NK-92 (cell line): ENCODE measurements around the gene RETREG1.

ENCODE experiments used
- DNase-seq: peaks from one replicate; lab custom pipeline; 2025; ENCODE audit not compliant: unreplicated experiment; lab: John Stamatoyannopoulos, UW

Gene RETREG1

DNA sequence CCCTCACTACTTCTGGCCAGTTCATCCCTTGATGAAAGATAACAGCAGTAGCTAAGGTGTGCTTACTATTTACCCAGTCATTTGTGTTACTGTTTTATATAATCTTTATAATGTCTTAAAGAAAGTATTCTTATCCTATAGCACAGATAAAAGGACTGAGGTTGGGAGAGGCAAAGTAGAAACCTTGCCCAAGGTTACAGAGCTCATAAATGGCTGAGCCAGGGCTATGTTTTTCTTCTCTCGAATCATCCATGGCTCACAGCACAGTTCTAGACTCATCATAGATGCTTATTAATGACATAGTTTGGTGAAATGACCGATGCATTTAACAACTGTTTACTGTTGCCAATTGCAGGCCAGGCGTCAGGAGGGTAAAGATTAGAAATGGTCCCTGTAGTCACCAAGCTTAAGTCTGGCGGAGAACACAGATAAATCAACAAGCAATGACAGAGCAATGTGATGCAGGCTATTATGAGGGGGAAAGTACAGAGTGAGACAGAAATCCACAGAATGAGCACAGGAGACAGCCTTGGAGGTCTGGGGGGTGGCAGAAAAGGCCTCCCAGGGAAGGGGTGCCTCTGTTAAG, 85.6 kb downstream of the RETREG1 start:
- no peak for DNase-seq

DNA sequence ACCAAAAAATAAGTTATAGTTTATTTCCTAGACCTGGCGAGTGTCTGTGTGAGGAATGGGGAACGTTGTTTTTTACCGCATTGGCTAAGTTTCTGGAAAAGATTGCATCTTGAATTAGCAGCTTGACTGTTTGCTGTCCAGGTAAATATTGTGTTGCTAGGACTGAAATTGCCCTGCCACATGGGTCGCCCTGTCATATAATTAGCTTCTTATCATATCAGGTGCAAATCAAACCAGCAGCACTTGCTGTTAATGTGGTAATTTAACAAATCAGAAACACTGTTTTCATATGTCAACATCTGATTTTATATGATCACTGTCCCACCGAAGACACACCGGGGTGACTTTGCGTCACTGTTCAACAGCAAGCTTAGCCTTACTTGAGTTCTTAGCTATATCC, 87.5 kb downstream of the RETREG1 start:
- DNase-seq = no peak

DNA sequence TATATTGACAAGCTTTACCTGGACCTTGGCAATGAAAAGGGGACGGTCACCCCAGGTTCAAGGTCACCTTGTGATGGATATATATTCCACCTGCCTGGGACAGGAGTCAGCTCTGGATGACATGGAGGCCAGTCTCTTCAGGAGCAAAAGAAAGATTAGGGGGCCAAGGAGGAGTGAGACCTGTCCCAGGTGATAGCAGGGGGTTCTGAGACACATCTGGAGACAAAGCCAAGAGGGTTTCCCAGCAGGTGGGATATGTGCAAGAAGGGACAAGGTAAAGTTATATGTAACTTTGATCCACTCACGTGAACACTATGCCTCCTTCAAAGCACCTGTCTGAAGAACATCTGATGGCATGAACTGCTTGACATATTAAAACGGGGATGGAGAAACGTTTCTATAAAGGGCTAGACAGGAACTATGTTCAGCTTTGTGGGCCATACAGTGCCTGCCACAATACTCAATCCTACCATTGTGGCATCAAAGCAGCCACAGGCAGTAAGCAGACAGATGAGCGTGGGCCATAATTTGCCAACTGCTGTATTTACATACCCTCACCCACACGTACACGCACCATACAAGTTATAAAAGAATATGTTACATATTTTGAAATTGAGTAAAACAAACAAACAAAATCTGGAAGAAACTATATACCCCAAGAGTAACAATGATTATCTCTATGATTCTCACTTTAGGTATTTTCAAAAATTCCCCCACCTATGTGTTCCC, 88.3 kb downstream of the RETREG1 start:
- no peak for DNase-seq

DNA sequence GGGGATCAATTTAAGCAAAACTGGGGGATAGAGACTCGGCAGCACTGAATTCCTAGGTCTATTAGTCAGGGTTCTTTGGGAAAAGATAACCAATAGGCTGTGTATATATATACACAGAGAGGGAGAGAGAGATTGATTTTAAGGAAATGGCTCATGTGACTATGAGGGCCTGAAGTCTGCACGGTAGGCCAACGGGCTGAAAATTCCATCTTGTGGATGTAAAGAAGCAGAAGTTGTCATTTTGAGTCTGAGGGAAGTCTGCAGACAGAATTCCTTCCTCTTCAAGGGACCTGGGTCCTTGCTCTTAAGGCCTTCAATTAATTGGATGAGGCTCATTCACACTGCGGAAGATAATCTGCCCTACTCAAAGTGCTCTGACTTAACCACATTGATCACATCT, 91.1 kb downstream of the RETREG1 start:
- DNase-seq = no peak

DNA sequence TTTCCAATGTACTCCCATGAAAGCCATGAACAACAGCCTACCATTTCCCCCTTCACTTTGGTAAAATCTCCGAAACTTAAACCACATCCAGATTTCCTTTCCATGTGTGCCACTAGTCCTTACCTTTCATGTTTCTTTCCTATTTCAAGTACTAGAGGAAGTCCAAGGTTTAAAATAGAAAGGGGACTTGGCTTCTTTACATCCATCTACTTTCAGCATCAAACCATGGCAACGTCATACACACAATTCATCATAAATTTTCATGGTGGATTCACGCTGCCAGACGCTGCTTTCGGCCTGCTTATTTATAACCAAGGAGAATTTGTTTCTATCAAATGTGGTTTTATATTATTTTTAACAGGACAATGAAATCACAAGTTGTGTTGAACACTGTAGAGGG, 92.5 kb downstream of the RETREG1 start:
- no peak for DNase-seq

DNA sequence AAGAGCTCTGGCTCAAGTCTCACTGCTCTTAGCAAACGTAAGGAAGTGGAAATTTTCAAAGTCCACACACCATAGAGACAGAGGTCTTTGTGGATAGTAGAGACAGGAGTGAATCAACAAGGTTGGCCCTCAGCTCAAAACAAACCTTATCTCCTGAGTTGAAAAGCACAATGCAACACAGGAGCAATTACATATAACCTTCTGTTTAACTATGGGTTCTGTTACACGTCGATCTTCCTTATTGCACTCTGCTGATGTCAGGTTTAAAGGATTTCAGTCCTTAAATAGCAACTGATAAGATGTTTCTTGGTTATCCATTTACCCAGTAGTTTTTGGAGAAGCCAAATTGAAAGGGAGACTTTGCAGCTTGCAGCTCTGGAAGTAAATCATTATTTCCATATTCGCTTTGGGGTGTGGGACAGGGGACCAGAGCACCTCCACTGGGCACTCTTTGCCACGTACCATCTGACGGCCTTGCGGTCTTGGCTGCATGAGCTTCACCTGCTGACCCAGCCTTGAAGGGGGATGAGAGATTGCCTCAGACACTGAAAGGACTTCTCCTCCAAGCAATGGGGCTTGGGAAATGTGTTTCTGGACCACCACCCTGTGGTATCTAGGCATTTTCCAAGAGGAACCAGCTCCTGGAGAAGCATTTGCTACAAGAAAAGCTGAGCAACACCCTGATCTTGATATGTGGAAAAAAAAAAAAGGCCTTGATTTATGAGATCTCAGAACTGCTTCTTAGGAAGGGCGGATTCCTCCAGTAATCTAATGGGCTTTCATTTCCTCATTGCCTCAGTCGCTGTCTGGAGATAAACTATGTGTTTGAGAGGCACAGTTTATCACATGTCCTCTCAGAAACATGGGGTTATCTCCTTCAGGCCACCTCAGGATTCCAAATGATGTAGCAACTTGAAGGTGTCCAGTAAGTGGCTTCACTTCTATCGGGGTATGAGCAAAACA, 95.0 kb downstream of the RETREG1 start:
- no peak for DNase-seq

DNA sequence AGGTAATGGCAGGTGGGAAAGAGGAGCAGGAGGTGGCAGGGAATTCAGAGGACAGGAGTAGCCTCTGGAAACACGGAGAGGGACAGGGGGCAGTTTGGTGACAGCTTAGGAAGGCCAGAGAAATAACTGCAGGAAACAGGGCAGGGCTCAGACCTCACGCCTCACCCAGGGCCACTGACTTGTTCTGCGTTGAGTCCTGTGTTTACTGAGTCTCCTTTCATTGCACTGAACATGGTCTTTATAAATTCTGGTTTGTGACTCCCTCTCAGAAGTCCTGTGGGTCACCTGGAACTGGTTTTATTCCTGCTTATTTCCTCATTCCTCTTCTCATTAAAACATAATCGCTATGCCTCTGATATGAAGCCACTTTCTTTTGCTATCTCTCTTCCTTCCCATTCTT, 96.0 kb downstream of the RETREG1 start:
- no peak for DNase-seq

DNA sequence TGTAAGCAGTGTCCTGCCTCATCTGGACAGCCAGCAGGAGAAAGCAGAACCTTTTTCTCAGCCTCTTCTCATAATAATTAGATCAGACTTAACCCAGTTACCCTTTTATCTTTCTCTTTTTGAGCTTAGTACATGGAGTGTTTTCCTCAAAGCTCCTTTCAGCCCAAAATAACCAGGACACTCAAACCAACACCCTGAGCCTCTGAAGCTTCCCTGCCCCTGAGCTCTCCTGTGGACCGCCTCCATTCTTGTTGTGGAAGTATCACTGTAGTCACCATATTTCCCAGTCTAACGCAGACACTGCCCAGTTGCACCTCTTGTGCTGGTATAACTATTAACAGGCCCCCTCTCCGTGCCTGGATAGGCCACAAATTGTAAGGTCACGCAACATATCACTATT, 97.4 kb downstream of the RETREG1 start:
- DNase-seq = no peak

DNA sequence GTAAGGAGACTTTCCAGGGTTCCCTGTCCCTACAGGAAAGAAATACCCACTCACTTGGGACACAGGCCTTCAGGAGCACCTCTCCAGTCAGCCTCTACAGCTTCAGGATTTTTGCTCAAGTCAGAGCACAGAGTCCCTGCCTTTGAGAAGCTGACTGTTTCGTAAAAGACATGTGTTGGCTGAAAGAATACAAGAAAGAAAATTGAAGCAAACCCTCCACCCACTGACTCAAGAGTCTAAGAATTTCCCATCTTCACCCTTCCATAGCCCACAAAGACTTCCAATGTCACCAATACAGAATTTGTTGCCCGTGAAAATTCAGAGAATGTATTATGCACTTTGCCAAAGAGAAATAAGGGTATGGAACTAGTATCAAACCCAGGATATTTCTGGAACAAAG, 98.2 kb downstream of the RETREG1 start:
- no peak for DNase-seq

DNA sequence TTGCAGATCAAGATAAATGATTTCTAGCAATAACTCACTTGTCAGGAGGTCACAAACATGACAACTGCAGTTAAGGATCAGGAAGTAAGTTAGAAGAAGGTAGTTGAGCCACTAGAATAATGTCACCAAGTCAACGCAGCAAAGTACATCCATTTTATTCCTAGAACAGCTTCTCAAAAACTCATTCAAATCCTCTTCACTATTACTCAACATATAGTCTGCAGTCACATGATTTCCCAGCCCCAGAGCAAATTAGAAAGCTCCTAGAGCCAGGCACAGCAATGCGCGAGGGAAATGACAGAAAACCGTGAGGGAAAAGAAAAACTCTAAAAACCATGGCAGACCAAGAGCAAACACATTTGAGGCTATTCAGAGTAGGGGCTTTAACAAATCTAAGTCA, 101.3 kb downstream of the RETREG1 start:
- DNase-seq = no peak

DNA sequence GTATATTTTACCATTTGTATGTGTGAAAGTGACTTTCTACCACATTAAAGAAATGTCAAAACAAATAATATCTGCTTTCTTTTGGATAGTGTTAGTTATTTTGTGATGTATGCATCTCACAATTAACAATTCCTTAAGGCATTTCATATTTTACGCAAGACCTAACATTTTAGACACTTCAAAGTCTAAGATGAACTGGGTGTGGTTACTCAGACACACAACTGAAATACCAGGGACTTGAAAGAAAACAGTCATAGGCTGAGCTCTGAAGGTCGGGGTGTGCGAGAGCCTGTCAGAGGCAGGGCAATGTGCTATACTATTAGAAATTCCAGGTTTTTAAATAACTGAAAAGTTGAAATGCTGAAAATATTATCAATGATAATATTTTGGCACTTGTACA, 106.7 kb downstream of the RETREG1 start:
- no peak for DNase-seq

DNA sequence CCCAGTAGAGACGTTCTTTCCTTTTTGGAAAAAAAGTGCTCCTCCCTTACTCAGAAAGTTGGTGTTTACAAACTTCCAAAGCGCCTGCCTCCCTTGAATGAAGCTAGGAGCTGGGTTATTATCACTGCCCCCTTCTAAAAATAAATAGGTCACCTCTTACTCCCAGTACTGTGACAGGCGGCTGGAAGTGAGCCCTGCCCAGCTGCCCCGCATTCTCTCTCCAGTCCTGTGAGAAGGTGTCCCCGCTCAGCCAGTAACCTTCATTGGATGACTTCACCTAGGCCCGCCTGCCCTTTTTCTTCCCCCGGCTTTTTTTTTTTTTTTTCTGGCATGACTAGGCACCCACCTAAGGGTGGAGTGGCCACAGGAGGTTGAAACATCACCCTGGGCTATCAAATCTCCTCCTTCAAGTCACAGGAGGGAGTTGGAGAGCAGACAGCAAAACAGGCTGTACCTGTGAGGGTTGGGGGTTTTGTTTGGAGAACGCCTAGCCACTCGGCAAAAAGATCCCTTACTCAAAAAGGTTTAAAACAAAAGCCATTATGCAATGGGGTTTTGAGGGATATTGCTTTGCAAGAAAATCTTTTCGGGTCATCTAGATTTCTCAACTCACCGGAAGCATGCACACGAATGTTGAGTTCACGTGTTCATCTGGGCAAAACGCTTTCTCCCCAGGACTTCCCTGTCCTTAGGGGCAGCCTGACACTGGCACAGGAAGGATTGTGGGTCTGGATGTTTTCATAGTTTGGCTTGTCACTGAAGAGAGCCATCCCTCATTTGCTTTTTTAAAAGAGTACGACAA, 107.9 kb downstream of the RETREG1 start:
- no peak for DNase-seq

DNA sequence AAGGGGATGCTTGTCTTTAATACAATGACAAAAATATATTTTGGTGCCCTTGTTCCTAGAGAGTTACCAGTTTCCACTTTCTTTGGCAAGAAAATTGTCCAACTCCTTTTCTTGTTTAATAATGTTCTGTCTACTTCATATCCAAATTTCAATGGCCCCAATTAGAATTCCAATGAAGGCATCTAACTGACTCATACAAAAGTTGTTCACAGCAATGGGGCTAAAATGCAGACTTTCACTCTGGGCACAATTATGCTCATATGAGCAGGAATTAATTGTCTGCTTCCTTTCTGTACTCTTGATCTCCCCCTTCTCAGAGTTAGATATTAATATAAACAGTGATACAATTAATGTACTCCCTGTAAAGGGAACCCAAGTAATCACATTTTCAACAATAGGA, 109.1 kb downstream of the RETREG1 start:
- no peak for DNase-seq

DNA sequence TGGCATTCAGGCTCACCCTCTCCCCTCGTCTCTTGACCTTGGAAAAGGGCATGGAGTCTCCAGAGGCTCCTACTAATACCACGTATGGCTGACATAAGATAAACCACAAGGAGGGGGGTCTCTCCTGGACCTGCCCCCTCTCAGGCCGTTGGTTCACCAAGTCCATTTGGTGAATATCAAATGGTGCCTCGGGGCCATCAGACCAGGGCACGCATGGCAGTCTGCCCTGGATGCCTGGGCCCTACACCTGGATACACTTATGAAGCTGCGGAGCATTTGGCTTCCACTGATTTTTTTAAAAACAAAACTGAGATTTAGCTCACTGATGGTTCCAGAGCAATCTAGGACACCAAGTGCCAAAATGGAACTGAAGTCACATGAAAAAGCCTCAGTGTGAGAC, 110.9 kb downstream of the RETREG1 start:
- no peak for DNase-seq

DNA sequence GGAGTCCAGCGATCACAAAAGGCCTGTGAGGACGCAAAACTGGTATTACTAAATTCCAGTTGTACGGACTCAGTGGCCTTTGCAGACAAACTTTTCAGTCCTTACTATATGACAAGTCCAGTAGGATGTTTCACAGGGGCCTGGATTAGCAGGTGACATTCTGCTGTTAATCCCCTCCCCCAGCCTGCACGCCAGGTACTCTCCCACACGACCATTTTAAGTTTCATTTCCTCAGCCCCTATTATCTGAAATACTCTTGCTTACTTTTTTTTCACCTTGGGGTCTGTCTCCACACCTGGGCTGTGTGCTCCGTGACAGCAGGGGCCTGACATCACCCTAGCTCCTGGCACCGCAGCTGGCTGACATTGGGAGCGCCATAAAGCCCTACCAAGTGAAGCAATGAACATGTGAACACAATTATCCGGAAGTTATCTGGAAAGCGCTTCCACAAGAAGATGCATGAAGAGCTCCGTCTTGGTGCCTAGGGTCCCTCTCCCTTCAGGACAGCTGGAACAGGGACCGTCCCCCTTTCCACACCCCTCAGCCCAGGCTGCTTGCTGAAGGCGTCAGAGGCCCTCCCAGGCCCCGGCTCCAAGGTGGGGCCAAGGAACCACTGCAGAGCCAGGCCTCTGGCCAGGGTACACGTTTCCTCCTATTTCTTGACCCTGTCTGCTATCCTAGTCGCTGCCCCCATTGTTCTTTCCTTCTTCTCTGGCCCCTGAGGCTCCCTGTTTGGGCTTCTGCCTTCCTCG, 111.5 kb downstream of the RETREG1 start:
- DNase-seq = no peak

DNA sequence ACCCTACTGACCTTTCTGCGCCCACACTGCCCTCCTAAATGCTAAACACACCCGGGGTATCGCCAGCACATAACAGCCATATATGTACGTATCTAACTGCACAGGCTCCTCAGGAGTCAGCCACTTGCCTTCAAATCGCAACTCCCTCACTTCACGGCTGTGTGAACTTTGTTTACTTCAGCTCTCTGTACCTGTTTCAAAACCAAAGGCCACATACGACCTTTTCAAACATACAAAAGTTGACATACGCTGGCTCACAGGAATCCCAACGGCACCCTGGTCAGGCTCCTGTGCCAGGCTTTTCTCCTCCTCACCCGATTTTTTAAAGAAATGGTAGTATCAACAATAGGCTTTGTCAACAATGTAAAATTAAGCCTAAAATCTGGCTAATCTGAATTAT, 112.2 kb downstream of the RETREG1 start:
- DNase-seq = no peak

DNA sequence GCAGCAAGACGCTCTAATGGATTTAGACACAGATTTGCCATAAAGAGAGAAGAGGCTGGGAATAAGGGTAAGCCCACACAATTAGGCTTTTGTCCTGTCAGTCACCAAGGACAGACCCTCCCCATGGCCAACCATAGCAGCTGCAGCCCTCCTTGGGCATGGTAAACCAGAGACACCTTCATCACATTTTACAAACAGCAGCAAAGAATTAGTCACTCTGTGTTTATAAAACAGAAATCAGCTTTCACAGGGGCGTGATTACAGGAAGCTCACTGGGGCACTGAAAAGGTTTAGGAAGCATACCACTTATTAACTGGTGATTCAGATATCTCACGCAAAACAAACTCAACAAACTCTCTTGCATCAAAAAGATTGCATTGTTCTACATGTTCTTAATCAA, 113.9 kb downstream of the RETREG1 start:
- no peak for DNase-seq

DNA sequence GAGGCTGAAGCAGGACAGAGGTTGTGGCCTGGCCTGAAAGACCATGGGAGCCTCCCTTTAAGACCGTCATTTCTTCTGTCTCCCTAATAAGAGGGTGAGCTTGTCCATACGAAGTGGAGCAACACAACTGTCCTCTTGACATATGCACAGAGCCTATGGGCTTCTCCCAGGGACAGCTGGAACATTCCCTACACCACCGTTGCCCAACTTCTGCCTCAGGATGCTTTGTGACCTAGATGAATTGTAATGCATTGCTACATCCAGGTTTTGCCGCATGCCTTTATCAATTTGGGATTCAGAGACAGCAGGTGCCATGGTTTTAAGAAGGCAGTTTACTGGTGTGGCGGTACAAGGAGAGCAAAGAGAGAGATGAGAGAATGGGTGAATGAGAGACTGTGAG, 116.8 kb downstream of the RETREG1 start:
- DNase-seq = no peak

DNA sequence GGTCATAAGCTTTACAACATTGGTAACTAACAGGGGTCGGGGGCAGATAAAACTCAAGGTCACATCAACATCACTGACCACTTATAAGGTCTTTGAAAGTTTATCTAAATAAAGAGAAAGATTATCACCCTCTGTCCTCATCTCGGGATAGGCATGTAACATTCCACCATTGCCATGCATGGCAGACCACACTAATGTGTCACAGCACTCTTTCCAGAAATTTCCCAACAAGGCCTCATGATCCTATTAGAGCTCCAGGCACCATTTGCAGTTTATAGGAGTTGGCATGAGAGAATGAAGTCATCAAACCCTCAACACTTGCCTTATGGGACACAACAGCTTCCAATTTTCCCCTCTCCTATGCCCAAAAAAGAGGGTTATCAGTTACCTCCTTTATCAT, 119.3 kb downstream of the RETREG1 start:
- DNase-seq = no peak

DNA sequence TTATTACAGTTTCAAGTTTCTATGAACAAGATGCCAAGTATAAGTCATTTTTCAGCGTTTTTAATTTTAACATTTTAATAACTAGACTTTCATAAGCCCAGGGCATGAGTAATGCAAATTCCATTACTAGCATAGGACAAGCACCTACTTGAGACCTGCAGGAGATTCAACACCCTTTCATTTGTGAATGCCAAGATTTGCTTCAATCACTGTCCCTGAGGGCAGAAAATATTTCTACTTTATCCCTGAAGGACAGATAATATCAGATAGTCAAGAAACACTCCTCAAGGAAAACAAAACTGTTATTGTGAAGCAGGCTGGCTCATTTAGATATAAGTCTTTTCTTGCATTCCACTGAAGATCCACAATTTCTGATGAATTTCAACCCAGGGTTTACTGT, 123.5 kb downstream of the RETREG1 start:
- no peak for DNase-seq
